ENCODE data around the gene MRPS33.

Gene MRPS33

GRCh38 chr7:141053626-141054025 is 38.9 kb upstream of the MRPS33 start:
- no peak for DNase-seq (ENCODE audit: low read depth in 1 of 2, low spot score in 1 of 2)
- Histone ChIP-seq H3K4me3 (replicated peaks; ENCODE audit: insufficient read depth, low read length) (no peak overlapping the region), H3K27ac (replicated peaks) (no peak overlapping the region), H3K27me3 (ENCODE audit: insufficient read depth, poor library complexity, severe bottlenecking) (no peaks in the 10 kb centered on the region)
- TF ChIP-seq GABPA (IDR thresholded peaks at IDR 0.05; ENCODE audit: low read depth) (no peak), REST (IDR thresholded peaks at IDR 0.05; ENCODE audit: insufficient replicate concordance, low read depth) (no peak)

DNA sequence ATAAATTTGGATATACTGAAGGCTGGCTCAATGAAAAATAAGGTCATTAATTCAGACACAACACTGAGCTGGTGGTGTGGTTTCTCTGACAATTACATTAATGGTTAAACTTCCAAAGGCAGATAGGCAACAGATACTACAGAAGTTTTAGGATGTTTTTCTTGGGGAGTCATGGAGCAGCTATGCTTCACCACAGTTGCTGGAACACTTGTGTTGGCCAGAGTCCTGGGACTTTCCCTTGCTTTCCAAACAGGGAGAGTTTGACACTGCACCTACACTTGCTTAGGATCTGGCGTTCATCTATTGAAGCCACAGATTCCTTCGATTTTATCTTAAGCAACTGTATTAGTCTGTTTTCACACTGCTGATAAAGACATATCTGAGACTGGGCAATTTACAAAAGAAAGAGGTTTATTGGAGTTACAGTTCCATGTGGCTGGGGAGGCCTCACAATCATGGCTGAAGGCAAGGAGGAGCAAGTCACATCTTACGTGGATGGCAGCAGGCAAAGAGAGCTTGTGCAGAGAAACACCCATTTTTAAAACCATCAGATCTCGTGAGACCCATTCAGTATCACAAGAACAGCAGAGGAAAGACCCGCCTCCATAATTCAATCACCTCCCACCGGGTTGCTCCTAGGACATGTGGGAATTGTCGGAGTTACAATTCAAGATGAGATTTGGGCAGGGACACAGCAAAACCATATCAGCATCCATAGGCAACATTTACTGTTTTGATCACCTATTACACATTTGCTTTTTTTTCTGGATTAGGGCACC is 31.3 kb upstream of the MRPS33 start:
- H3K4me3 ChIP-seq (replicated peaks; ENCODE audit: insufficient read depth, low read length): no peak overlapping the region
- TF ChIP-seq POLR2AphosphoS5 (IDR thresholded peaks at IDR 0.05; ENCODE audit: low read depth) (no peak), SPI1 (IDR thresholded peaks at IDR 0.05; ENCODE audit: borderline replicate concordance, low read depth) (no peak), REST (IDR thresholded peaks at IDR 0.05; ENCODE audit: insufficient replicate concordance, low read depth) (no peak), GABPA (IDR thresholded peaks at IDR 0.05; ENCODE audit: low read depth) (no peak)
- TF ChIP-seq, protein P1, sequence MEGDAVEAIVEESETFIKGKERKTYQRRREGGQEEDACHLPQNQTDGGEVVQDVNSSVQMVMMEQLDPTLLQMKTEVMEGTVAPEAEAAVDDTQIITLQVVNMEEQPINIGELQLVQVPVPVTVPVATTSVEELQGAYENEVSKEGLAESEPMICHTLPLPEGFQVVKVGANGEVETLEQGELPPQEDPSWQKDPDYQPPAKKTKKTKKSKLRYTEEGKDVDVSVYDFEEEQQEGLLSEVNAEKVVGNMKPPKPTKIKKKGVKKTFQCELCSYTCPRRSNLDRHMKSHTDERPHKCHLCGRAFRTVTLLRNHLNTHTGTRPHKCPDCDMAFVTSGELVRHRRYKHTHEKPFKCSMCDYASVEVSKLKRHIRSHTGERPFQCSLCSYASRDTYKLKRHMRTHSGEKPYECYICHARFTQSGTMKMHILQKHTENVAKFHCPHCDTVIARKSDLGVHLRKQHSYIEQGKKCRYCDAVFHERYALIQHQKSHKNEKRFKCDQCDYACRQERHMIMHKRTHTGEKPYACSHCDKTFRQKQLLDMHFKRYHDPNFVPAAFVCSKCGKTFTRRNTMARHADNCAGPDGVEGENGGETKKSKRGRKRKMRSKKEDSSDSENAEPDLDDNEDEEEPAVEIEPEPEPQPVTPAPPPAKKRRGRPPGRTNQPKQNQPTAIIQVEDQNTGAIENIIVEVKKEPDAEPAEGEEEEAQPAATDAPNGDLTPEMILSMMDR (IDR thresholded peaks at IDR 0.05; ENCODE audit: insufficient read depth, low read length): no peak
- no peak overlapping the region for H3K27ac ChIP-seq (replicated peaks)
- H3K27me3 ChIP-seq (ENCODE audit: insufficient read depth, poor library complexity, severe bottlenecking): no peaks in the 10 kb centered on the region
- DNase-seq (ENCODE audit: low read depth in 1 of 2, low spot score in 1 of 2): no peak

DNA sequence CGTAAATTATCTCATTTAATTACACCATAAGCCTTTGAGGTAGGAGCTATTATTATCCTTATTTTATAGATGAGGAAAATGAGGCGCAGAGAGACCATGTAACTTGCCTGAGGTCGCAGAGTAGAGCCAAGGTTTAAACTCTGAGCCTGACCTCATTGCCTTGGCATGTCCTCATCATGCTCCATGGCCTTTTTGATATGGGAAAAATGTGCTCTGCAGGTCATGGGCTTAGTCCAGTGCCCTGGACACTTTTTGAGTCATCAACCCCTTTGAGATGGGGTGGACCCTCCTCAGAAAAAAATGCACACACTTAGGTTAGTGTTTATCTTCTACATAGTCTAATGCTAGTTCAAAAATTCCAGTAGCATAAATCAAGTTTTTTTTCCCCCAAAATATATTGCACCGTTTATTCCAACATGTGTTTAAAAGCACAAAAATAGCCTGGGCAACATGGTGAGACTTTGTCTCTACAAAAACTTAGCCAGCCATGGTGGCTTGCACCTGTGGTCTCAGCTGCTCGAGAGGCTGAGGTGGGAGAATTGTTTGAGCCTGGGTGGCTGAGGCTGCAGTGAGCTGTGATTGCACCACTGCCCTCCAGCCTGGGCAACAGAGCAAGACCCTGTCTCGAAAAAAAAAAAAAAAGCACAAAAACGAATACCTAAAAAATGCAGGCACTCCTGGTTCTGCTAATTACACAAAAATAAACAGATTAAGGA is 30.5 kb upstream of the MRPS33 start:
- Histone ChIP-seq H3K27ac (replicated peaks) (no peak overlapping the region), H3K4me3 (replicated peaks; ENCODE audit: insufficient read depth, low read length) (no peak overlapping the region), H3K27me3 (ENCODE audit: insufficient read depth, poor library complexity, severe bottlenecking) (no peaks in the 10 kb centered on the region)
- TF ChIP-seq REST (IDR thresholded peaks at IDR 0.05; ENCODE audit: insufficient replicate concordance, low read depth) (no peak), SPI1 (IDR thresholded peaks at IDR 0.05; ENCODE audit: borderline replicate concordance, low read depth) (no peak), GABPA (IDR thresholded peaks at IDR 0.05; ENCODE audit: low read depth) (no peak), POLR2AphosphoS5 (IDR thresholded peaks at IDR 0.05; ENCODE audit: low read depth) (no peak)
- TF ChIP-seq, protein P1 (IDR thresholded peaks at IDR 0.05; ENCODE audit: insufficient read depth, low read length): no peak
- no peak for DNase-seq (ENCODE audit: low read depth in 1 of 2, low spot score in 1 of 2)

Measured in HL-60 (cell line).